Naive thymus-derived CD4-positive, alpha-beta T cell (primary cell): ENCODE data around the gene RGS9. TPM values are rescaled to one million over a fixed set of nuclear protein-coding genes. Genes with fewer than 3 reads are reported as not detected.

ENCODE experiments used
- ATAC-seq: fragments of 150-1000 bp; cut with Tn5 transposase; 2 replicates; pipeline ENCODE4 v1.10.0; 2021; ENCODE audit warnings: mild to moderate bottlenecking, moderate library complexity
- CTCF ChIA-PET: fragments of 350-600 bp; sonication (Branson Sonifier 250); formaldehyde crosslinking; loops from one replicate; lab custom pipeline; 2021; ENCODE audit warnings: antibody characterized with exemption; lab: Charles Lee
- POLR2A ChIA-PET: fragments of 350-600 bp; sonication (Branson Sonifier 250); formaldehyde crosslinking; loops from one replicate; lab custom pipeline; 2021; ENCODE audit warnings: antibody characterized with exemption, inconsistent platforms; lab: Charles Lee
- DNase-seq, 9 donors: peaks; one replicate each; pipeline versions ENCODE4 v3.0.0 to v3.0.0-alpha.2; 2020 to 2022; ENCODE audit warnings: mixed read lengths in 1 of 9
- H3K27ac ChIP-seq: one replicate; pipeline ENCODE4 v1.7.0; 2013; ENCODE audit warnings: mild to moderate bottlenecking, low read depth, low read length, moderate library complexity
- H3K27me3 ChIP-seq, 2 donors: one replicate each; pipeline ENCODE4 v1.7.0; 2013; ENCODE audit warnings: low read length in 2 of 2, mild to moderate bottlenecking in 2 of 2, moderate library complexity in 2 of 2; ENCODE audit not compliant: control insufficient read depth in 2 of 2, insufficient read depth in 2 of 2
- H3K36me3 ChIP-seq, 3 experiments: 1 replicate in 2 of 3; 2 replicates in 1 of 3; pipeline ENCODE4 v1.7.0; 2013; ENCODE audit warnings: low read length in 3 of 3, mild to moderate bottlenecking in 3 of 3, moderate library complexity in 1 of 3; ENCODE audit not compliant: insufficient read depth in 3 of 3, control insufficient read depth in 2 of 3
- H3K4me1 ChIP-seq, 2 donors: one replicate each; pipeline ENCODE4 v1.7.0; 2013; ENCODE audit warnings: low read length in 2 of 2, mild to moderate bottlenecking in 2 of 2, moderate library complexity in 1 of 2; ENCODE audit not compliant: control insufficient read depth in 2 of 2, insufficient read depth in 2 of 2
- H3K4me3 ChIP-seq: 2 replicates; pipeline ENCODE4 v1.7.0; 2013; ENCODE audit warnings: mild to moderate bottlenecking, low read length
- H3K9me3 ChIP-seq, 3 experiments: 1 replicate in 2 of 3; 2 replicates in 1 of 3; pipeline ENCODE4 v1.7.0; 2013; ENCODE audit warnings: low read length in 3 of 3; ENCODE audit not compliant: control insufficient read depth in 2 of 3
- H3K27ac Mint-ChIP-seq, 9 donors: one replicate each; pipeline ENCODE4 v1.8.0; 2020 to 2022; ENCODE audit warnings: mixed read lengths in 9 of 9, mild to moderate bottlenecking in 8 of 9, moderate library complexity in 5 of 9, inconsistent platforms in 2 of 9
- H3K27me3 Mint-ChIP-seq, 5 donors: one replicate each; pipeline ENCODE4 v1.8.0; 2021 to 2022; ENCODE audit warnings: mixed read lengths in 5 of 5, mild to moderate bottlenecking in 1 of 5
- H3K36me3 Mint-ChIP-seq, 5 donors: one replicate each; pipeline ENCODE4 v1.8.0; 2020 to 2022; ENCODE audit warnings: mixed read lengths in 5 of 5, mild to moderate bottlenecking in 3 of 5, inconsistent platforms in 1 of 5
- H3K4me1 Mint-ChIP-seq, 7 donors: one replicate each; pipeline ENCODE4 v1.8.0; 2020 to 2022; ENCODE audit warnings: mixed read lengths in 7 of 7, mild to moderate bottlenecking in 3 of 7, inconsistent platforms in 1 of 7
- H3K4me3 Mint-ChIP-seq, 10 donors: one replicate each; pipeline ENCODE4 v1.8.0; 2020 to 2022; ENCODE audit warnings: mild to moderate bottlenecking in 10 of 10, mixed read lengths in 10 of 10, moderate library complexity in 6 of 10, inconsistent platforms in 2 of 10
- H3K9me3 Mint-ChIP-seq, 11 donors: one replicate each; pipeline ENCODE4 v1.8.0; 2020 to 2022; ENCODE audit warnings: mixed read lengths in 11 of 11, mild to moderate bottlenecking in 4 of 11, inconsistent platforms in 1 of 11, moderate library complexity in 1 of 11
- intact Hi-C, 2 donors: fragments of 100-400 bp; cut with micrococcal nuclease; formaldehyde crosslinking; loops; one replicate each; pipeline ENCODE4 v1.15.1; 2023
- polyA plus RNA-seq, 2 donors: library from polyadenylated mRNA; unstranded; fragments of 300-500 nt; fragmentation: Illumina TruSeq; gene quantifications; one replicate each; pipeline ENCODE4 v1.2.3, GENCODE V29; 2021
- total RNA-seq, 6 experiments: library from RNA in 5 of 6; stranded (reverse) in 5 of 6; gene quantifications; 1 replicate in 5 of 6; 2 replicates in 1 of 6; pipeline ENCODE4 v1.2.3 and lab custom pipeline; 2021 to 2026

The RGS9 gene
- total and polyA plus RNA-seq, 7 experiments from 2014 or later = 0.32 to 3.9 (median 0.81) TPM; not detected in 2

GRCh38 chr17:65259696-65260485 lies 122.7 kb downstream of the RGS9 start:
- Mint-ChIP-seq H3K9me3 (peaks cover under 1 to 15% (median 7%) of the 10 kb centered on the region in 11 donors), H3K27ac (no peak overlapping the region), H3K4me3 (no peak overlapping the region), H3K27me3 (peaks cover 0 to 18% (median 6%) of the 10 kb centered on the region in 5 donors), H3K36me3 (peaks cover 0 to 8% (median 3%) of the 10 kb centered on the region in 5 donors), H3K4me1 (peaks cover under 1 to 24% (median 7%) of the 10 kb centered on the region in 7 donors)
- Histone ChIP-seq H3K27ac (no peak overlapping the region), H3K36me3 (no peaks in the 10 kb centered on the region), H3K4me3 (no peak overlapping the region), H3K9me3 (peaks cover 0 to 6% (median 0%) of the 10 kb centered on the region in 3 experiments), H3K4me1 (peaks cover 6 to 11% of the 10 kb centered on the region in 2 donors), H3K27me3 (no peaks in the 10 kb centered on the region)
- intact Hi-C loops = no loop called here
- ATAC-seq = no peak
- CTCF ChIA-PET = no interaction called here
- POLR2A ChIA-PET = no interaction called here
- DNase-seq = no peak

- H3K36me3 Mint-ChIP-seq = peaks cover 0 to 8% (median 4%) of the 10 kb centered on the region in 5 donors
- intact Hi-C loops = no loop called here
- no peak for DNase-seq
- no peak overlapping the region for H3K4me3 Mint-ChIP-seq
- peaks cover 0 to 18% (median 6%) of the 10 kb centered on the region in 5 donors for H3K27me3 Mint-ChIP-seq
- peaks cover 6 to 17% of the 10 kb centered on the region in 2 donors for H3K4me1 ChIP-seq
- H3K9me3 ChIP-seq = peaks cover 0 to 6% (median 0%) of the 10 kb centered on the region in 3 experiments
- H3K4me1 Mint-ChIP-seq = peaks cover 7 to 29% (median 15%) of the 10 kb centered on the region in 7 donors
- ATAC-seq = no peak
- peaks cover 5 to 14% (median 7%) of the 10 kb centered on the region in 11 donors for H3K9me3 Mint-ChIP-seq
- H3K27ac Mint-ChIP-seq = no peak overlapping the region
- ChIA-PET CTCF (no interaction called here), POLR2A (no interaction called here)
- no peaks in the 10 kb centered on the region for H3K36me3 ChIP-seq
- no peak overlapping the region for H3K27ac ChIP-seq
- H3K4me3 ChIP-seq = no peak overlapping the region
- H3K27me3 ChIP-seq = no peaks in the 10 kb centered on the region
Measured at GRCh38 chr17:65260626-65261025, 123.5 kb downstream of the RGS9 start.

- H3K4me1 ChIP-seq = peaks cover 6 to 19% of the 10 kb centered on the region in 2 donors
- no peak overlapping the region for H3K4me3 ChIP-seq
- peaks cover 10 to 35% (median 18%) of the 10 kb centered on the region in 7 donors for H3K4me1 Mint-ChIP-seq
- CTCF ChIA-PET = no interaction called here
- POLR2A ChIA-PET = no interaction called here
- ATAC-seq (no peak), DNase-seq (no peak)
- peaks cover 0 to 8% (median 4%) of the 10 kb centered on the region in 5 donors for H3K36me3 Mint-ChIP-seq
- no peaks in the 10 kb centered on the region for H3K36me3 ChIP-seq
- H3K9me3 Mint-ChIP-seq = peaks cover 4 to 15% (median 4%) of the 10 kb centered on the region in 11 donors
- peaks cover 0 to 1% (median 0%) of the 10 kb centered on the region in 3 experiments for H3K9me3 ChIP-seq
- no peaks in the 10 kb centered on the region for H3K27me3 ChIP-seq
- no peak overlapping the region for H3K27ac ChIP-seq
- peaks cover 0 to 16% (median 5%) of the 10 kb centered on the region in 5 donors for H3K27me3 Mint-ChIP-seq
- H3K27ac Mint-ChIP-seq = peak overlapping the region in 1 of 9 donors; percentile 24
- intact Hi-C loops = no loop called here
- H3K4me3 Mint-ChIP-seq = no peak overlapping the region
Measured at GRCh38 chr17:65261152-65261551, 124.0 kb downstream of the RGS9 start.

- no peak for ATAC-seq
- Histone ChIP-seq H3K4me1 (peaks cover 6 to 19% of the 10 kb centered on the region in 2 donors), H3K4me3 (no peak overlapping the region), H3K36me3 (no peaks in the 10 kb centered on the region), H3K27ac (no peak overlapping the region), H3K9me3 (no peaks in the 10 kb centered on the region), H3K27me3 (no peaks in the 10 kb centered on the region)
- DNase-seq = peak in 2 of 9 donors; percentile 9 to 10
- ChIA-PET CTCF (interaction anchor here (1.1 kb wide), 1 partner anchor 9 kb away, joined by 3 read pairs; no protein-coding TSS in a partner anchor), POLR2A (no interaction called here)
- peaks cover 0 to 15% (median 0%) of the 10 kb centered on the region in 5 donors for H3K27me3 Mint-ChIP-seq
- peaks cover 0 to 18% (median 4%) of the 10 kb centered on the region in 11 donors for H3K9me3 Mint-ChIP-seq
- peak overlapping the region in 3 of 10 donors; percentile 30 to 59 (median 37) for H3K4me3 Mint-ChIP-seq
- H3K27ac Mint-ChIP-seq = peak overlapping the region in 2 of 9 donors; percentile 24 to 56
- intact Hi-C loops = loop anchor here in 1 of 2 donors (1.0 kb wide), 1 partner anchor 33 kb away; no protein-coding TSS in a partner anchor
- peaks cover 10 to 35% (median 18%) of the 10 kb centered on the region in 7 donors for H3K4me1 Mint-ChIP-seq
- H3K36me3 Mint-ChIP-seq = peaks cover 0 to 11% (median 0%) of the 10 kb centered on the region in 5 donors
Measured at GRCh38 chr17:65261682-65262636, 124.8 kb downstream of the RGS9 start.

GRCh38 chr17:65265276-65265675 lies 128.1 kb downstream of the RGS9 start:
- DNase-seq (peak in 1 of 9 donors; percentile 10), ATAC-seq (no peak)
- Mint-ChIP-seq H3K9me3 (peaks cover 0 to 20% (median 3%) of the 10 kb centered on the region in 11 donors), H3K4me1 (peaks cover 10 to 35% (median 18%) of the 10 kb centered on the region in 7 donors), H3K27ac (peak overlapping the region in 1 of 9 donors; percentile 3), H3K36me3 (peaks cover 0 to 9% (median 0%) of the 10 kb centered on the region in 5 donors), H3K27me3 (peaks cover 0 to 18% (median 4%) of the 10 kb centered on the region in 5 donors), H3K4me3 (peak overlapping the region in 1 of 10 donors; percentile 26)
- H3K9me3 ChIP-seq = no peaks in the 10 kb centered on the region
- no peaks in the 10 kb centered on the region for H3K36me3 ChIP-seq
- ChIA-PET POLR2A (interaction anchor here (0.6 kb wide), 1 partner anchor 10 kb away, joined by 3 read pairs; no protein-coding TSS in a partner anchor), CTCF (interaction anchor here (0.6 kb wide), 2 partner anchors 25 to 29 kb away, joined by 3 read pairs; no protein-coding TSS in a partner anchor)
- no peaks in the 10 kb centered on the region for H3K27me3 ChIP-seq
- intact Hi-C loops = no loop called here
- no peak overlapping the region for H3K4me3 ChIP-seq
- H3K4me1 ChIP-seq = peaks cover 6 to 19% of the 10 kb centered on the region in 2 donors
- H3K27ac ChIP-seq = no peak overlapping the region

GRCh38 chr17:65268832-65269231 lies 131.7 kb downstream of the RGS9 start:
- Histone ChIP-seq H3K27ac (no peak overlapping the region), H3K27me3 (no peaks in the 10 kb centered on the region), H3K4me3 (no peak overlapping the region), H3K4me1 (peaks cover 0 to 8% of the 10 kb centered on the region in 2 donors), H3K9me3 (no peaks in the 10 kb centered on the region), H3K36me3 (no peaks in the 10 kb centered on the region)
- CTCF ChIA-PET = no interaction called here
- intact Hi-C loops = no loop called here
- peaks cover 0 to 22% (median 4%) of the 10 kb centered on the region in 5 donors for H3K27me3 Mint-ChIP-seq
- ATAC-seq (no peak), DNase-seq (no peak)
- H3K27ac Mint-ChIP-seq = no peak overlapping the region
- peaks cover 6 to 13% (median 10%) of the 10 kb centered on the region in 7 donors for H3K4me1 Mint-ChIP-seq
- H3K9me3 Mint-ChIP-seq = peaks cover 0 to 20% (median 3%) of the 10 kb centered on the region in 11 donors
- POLR2A ChIA-PET = no interaction called here
- H3K36me3 Mint-ChIP-seq = peaks cover 0 to 9% (median 0%) of the 10 kb centered on the region in 5 donors
- no peak overlapping the region for H3K4me3 Mint-ChIP-seq
